DOHH2 (cell line): ENCODE measurements around the gene TMEM26.

Source experiments
- H3F3A ChIP-seq: fragments of 200-600 bp; sonication (generic), shearing (Covaris generic); 2 replicates; pipeline ENCODE4 v1.6.0; 2016; ENCODE audit warnings: antibody characterized with exemption, mild to moderate bottlenecking; ENCODE audit not compliant: control insufficient read depth, insufficient read depth
- H3K27ac ChIP-seq: fragments of 200-600 bp; sonication (generic); 2 replicates; pipeline ENCODE4 v1.5.1; 2014; ENCODE audit warnings: low read depth, mild to moderate bottlenecking, low read length, moderate library complexity
- H3K27me3 ChIP-seq: fragments of 200-600 bp; sonication (generic); 2 replicates; pipeline ENCODE4 v1.6.1; 2014; ENCODE audit warnings: mild to moderate bottlenecking, low read length, mixed read lengths; ENCODE audit not compliant: control insufficient read depth
- H3K36me3 ChIP-seq: fragments of 200-600 bp; sonication (generic); 2 replicates; pipeline ENCODE4 v1.6.1; 2014; ENCODE audit warnings: mild to moderate bottlenecking, low read length, moderate library complexity, mixed read lengths; ENCODE audit not compliant: control insufficient read depth
- H3K4me1 ChIP-seq: fragments of 200-600 bp; sonication (generic); 2 replicates; pipeline ENCODE4 v1.6.1; 2014; ENCODE audit warnings: mild to moderate bottlenecking, low read length, mixed read lengths; ENCODE audit not compliant: control insufficient read depth
- H3K4me2 ChIP-seq: fragments of 200-600 bp; sonication (generic); 2 replicates; pipeline ENCODE4 v1.6.0; 2014; ENCODE audit warnings: mild to moderate bottlenecking, low read length, moderate library complexity
- H3K4me3 ChIP-seq: fragments of 200-600 bp; sonication (generic); 2 replicates; pipeline ENCODE4 v1.5.1; 2014; ENCODE audit warnings: mild to moderate bottlenecking, low read length, mixed read lengths
- H3K79me2 ChIP-seq: fragments of 200-600 bp; sonication (generic); 2 replicates; pipeline ENCODE4 v1.6.1; 2014; ENCODE audit warnings: mild to moderate bottlenecking, low read length, mixed read lengths; ENCODE audit not compliant: control insufficient read depth
- H3K9me2 ChIP-seq: fragments of 200-600 bp; sonication (generic); replicated peaks from 2 replicates; pipeline ENCODE4 v1.6.1; 2014; ENCODE audit warnings: mild to moderate bottlenecking, low read length, mixed read lengths; ENCODE audit not compliant: control insufficient read depth
- H3K9me3 ChIP-seq: fragments of 200-600 bp; sonication (generic); 2 replicates; pipeline ENCODE4 v1.6.1; 2014; ENCODE audit warnings: antibody characterized with exemption, low read length, mixed read lengths; ENCODE audit not compliant: control insufficient read depth, insufficient read depth
- H4K20me1 ChIP-seq: fragments of 200-600 bp; sonication (generic); 2 replicates; pipeline ENCODE4 v1.6.0; 2014; ENCODE audit warnings: low read depth, mild to moderate bottlenecking, antibody characterized with exemption, low read length, moderate library complexity; ENCODE audit not compliant: control insufficient read depth, insufficient read depth
- EZH2phosphoT487 ChIP-seq: fragments of 200-600 bp; sonication (generic); IDR thresholded peaks from 2 replicates; pipeline ENCODE4 v1.6.1; 2017; ENCODE audit warnings: borderline replicate concordance, mild to moderate bottlenecking, antibody characterized with exemption, low read length, moderate library complexity, mixed read lengths
- TF ChIP-seq, protein P1 (sequence below): fragments of 200-600 bp; sonication (generic); IDR thresholded peaks from one replicate; pipeline ENCODE4 v1.5.1; 2014; ENCODE audit warnings: antibody characterized with exemption, mild to moderate bottlenecking, low read depth, low read length; ENCODE audit not compliant: poor library complexity, severe bottlenecking

TMEM26 gene

GRCh38 chr10:61481597-61481996, 28.4 kb upstream of the TMEM26 start:
- Histone ChIP-seq H4K20me1 (no peaks in the 10 kb centered on the region), H3K4me2 (no peak overlapping the region), H3F3A (no peaks in the 10 kb centered on the region), H3K4me1 (no peaks in the 10 kb centered on the region), H3K9me2 (no peaks in the 10 kb centered on the region), H3K79me2 (no peaks in the 10 kb centered on the region), H3K27me3 (no peaks in the 10 kb centered on the region), H3K27ac (no peak overlapping the region), H3K4me3 (no peak overlapping the region), H3K36me3 (no peaks in the 10 kb centered on the region), H3K9me3 (no peaks in the 10 kb centered on the region)
- no peak for TF ChIP-seq EZH2phosphoT487
- TF ChIP-seq, protein P1, sequence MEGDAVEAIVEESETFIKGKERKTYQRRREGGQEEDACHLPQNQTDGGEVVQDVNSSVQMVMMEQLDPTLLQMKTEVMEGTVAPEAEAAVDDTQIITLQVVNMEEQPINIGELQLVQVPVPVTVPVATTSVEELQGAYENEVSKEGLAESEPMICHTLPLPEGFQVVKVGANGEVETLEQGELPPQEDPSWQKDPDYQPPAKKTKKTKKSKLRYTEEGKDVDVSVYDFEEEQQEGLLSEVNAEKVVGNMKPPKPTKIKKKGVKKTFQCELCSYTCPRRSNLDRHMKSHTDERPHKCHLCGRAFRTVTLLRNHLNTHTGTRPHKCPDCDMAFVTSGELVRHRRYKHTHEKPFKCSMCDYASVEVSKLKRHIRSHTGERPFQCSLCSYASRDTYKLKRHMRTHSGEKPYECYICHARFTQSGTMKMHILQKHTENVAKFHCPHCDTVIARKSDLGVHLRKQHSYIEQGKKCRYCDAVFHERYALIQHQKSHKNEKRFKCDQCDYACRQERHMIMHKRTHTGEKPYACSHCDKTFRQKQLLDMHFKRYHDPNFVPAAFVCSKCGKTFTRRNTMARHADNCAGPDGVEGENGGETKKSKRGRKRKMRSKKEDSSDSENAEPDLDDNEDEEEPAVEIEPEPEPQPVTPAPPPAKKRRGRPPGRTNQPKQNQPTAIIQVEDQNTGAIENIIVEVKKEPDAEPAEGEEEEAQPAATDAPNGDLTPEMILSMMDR: no peak

DNA sequence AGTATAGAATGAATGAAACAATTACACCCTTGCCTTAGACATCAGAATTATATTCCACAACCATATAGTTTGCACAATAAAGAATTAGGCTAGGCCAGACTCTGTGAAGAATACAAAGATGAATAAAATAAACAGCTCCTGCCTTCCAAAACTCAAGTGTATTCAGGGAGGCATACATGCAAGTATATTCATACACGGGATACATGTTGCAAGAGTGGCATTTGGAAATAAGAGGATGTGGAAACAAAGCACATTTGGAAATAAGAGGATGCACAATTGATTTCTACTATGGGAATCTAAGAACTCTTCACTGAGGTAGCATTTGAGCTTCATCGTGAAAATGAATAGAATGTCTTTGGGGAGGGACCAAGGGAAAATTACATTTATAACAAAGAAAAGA, 27.0 kb upstream of the TMEM26 start:
- H3K4me2 ChIP-seq: no peak overlapping the region
- H3K36me3 ChIP-seq: no peaks in the 10 kb centered on the region
- H3K27ac ChIP-seq: no peak overlapping the region
- H3F3A ChIP-seq: no peaks in the 10 kb centered on the region
- no peaks in the 10 kb centered on the region for H3K4me1 ChIP-seq
- H3K9me2 ChIP-seq: no peaks in the 10 kb centered on the region
- H3K79me2 ChIP-seq: no peaks in the 10 kb centered on the region
- 0 out of 2 replicates have a peak, but pooled peaks cover 3% of the 10 kb centered on the region for H3K27me3 ChIP-seq
- no peaks in the 10 kb centered on the region for H3K9me3 ChIP-seq
- no peaks in the 10 kb centered on the region for H4K20me1 ChIP-seq
- no peak for TF ChIP-seq EZH2phosphoT487
- TF ChIP-seq, protein P1: no peak
- H3K4me3 ChIP-seq: no peak overlapping the region

DNA sequence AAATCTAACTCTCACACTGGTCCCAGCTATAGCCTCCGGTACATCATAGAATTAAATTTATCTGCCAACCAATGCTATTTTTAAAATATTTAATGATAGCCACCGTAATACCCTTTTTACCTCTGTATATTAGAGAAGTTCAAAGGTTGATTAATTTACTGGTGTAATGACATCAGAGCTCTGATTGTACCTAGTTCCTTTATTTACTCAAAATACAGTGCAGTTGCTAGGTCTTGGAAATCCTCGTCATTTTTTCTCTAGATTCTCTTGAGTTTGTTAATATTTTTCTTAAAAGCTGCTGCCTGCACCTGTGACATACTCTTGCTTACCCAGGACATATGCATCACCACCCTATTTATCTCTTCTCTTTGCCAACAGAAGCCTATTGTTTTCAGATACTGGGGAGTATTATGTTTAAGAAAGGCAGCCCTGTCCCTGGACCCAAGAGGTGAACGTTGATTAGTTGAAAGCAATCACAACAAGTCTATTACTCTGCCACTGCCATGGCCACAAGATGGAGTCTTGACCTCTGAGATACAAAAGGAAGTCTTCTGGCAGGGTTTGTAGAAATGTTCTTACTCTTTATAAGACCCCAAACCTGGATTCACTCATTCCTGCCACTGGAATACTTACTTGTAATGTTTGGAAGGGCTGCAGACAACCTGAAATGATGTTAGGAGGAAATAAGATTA, 25.6 kb upstream of the TMEM26 start:
- TF ChIP-seq, protein P1: no peak
- TF ChIP-seq EZH2phosphoT487: no peak
- Histone ChIP-seq H3K9me3 (no peaks in the 10 kb centered on the region), H3K4me1 (no peaks in the 10 kb centered on the region), H3K4me3 (no peak overlapping the region), H3K9me2 (no peaks in the 10 kb centered on the region), H3K79me2 (no peaks in the 10 kb centered on the region), H3K27ac (no peak overlapping the region), H3K36me3 (no peaks in the 10 kb centered on the region), H3K27me3 (0 out of 2 replicates have a peak, but pooled peaks cover 5% of the 10 kb centered on the region), H3F3A (no peaks in the 10 kb centered on the region), H3K4me2 (no peak overlapping the region), H4K20me1 (no peaks in the 10 kb centered on the region)
